HG02840 (cell line): Measurements from ENCODE around the gene ZGRF1.
"Not testable (repeated sequence)": the region's sequence is repeated elsewhere in the genome, so short reads cannot be mapped to it uniquely, and the experiment has no call there.

Experiments used
- ATAC-seq: cut with Tn5 transposase; IDR thresholded peaks from one replicate; pipeline ENCODE4 v1.9.1; 2021; ENCODE audit warnings: mild to moderate bottlenecking, moderate library complexity, moderate number of reproducible peaks; ENCODE audit not compliant: unreplicated experiment, low FRiP score

ZGRF1 gene

GRCh38 chr4:112517911-112518310 is 118.8 kb downstream of the ZGRF1 start:
- no peak for ATAC-seq

DNA sequence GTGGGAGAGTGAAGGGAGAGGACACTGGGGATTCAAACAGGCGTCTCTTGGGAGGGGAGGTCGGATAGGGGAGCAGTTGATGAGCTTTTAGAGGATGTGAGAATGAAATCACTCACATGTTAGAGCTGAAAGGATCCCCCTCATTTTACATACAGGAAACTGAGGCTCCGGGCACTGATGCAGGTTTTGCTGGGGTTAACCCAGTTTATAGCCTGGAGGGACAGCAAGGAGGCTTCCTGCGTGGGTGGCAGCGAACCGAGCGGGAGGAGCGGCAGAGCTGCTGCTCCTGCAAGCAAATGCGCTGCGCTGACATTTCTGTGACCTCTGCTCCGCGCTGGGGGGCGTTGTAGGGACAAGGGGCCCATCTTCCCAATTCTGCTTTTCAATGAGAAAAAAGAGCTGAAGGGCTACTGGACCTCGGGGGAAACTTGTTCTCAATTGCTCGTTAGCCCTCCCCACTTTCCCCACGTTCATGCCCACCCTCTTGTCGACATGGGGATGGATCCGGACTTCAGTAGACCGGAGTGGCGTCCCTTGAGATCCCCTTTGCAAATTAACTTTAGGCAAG is 119.6 kb downstream of the ZGRF1 start:
- peak; percentile 17 for ATAC-seq

GRCh38 chr4:112516471-112517066 is 120.1 kb downstream of the ZGRF1 start:
- ATAC-seq: peak; percentile 24

DNA sequence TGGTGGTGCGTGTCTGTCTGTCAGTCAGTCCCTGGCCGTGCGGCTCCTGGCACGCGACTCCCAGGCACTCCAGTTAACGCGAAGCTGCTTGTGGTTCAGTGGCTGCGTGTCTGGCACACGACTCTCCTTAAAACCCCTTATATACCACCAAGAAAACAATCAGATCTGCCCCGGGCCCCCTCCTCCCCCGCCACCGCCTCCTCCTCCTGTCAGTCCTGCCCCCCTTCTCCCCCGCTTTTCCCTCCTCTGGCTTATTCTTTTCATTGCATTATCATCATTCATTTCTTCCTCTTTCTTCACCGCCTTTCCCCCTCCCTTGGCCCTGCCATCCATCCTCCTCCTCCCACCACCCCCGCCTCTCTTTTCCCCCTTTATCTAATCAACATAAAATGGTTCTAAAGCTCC is 120.6 kb downstream of the ZGRF1 start, which contains the start of gene NEUROG2:
NEUROG2 (minus strand) TSS at position 115 of the 405 bp plus-strand sequence. CDS start 705 bp downstream, outside the sequence.
- ATAC-seq: no peak

DNA sequence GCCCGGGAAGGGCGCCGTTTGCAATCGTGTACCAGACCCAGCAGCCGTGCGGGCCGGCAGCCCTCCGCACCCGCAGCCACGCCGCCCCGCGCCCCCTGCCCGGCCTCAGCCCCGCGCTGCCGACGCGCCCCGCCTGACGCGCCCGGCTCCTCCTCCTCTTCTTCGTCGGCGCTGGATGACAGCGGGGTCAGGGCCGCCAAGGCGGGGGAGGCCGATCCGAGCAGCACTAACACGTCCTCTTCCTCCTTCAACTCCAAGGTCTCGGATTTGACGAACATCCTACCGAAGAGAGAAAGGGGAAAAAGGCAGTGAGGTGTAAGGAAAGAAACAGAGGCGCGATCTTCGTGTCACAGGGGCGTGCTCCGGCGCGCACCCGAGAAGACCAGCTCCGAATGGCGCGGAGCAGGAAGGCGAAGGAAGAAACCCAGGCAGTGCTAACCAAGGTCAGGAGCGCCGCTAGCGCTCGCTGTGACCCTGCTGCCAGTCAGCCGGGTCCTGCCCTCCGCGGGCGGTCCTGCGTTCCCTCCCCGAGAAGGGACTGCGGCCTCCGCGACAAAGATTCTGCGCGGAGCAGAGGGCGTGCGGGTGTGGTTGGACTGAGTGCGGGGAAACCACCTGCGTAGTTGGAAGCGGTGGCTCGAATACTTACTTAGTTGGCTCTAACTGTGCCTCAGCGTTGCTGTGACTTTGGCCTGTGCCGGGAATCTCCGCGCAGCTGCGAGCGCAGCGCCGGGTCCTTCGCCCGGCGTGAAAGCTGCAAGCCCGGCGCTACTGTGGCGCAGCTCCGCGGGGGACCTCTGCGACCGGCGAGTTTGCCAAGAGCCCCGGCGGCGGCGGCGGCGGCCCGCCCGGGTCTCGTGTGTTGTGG is 121.3 kb downstream of the ZGRF1 start:
- ATAC-seq: peak; percentile 38

- no peak for ATAC-seq
Measured at GRCh38 chr4:112514647-112515197, 122.0 kb downstream of the ZGRF1 start.

- ATAC-seq: no peak
Measured at GRCh38 chr4:112513971-112514646, 122.6 kb downstream of the ZGRF1 start.

DNA sequence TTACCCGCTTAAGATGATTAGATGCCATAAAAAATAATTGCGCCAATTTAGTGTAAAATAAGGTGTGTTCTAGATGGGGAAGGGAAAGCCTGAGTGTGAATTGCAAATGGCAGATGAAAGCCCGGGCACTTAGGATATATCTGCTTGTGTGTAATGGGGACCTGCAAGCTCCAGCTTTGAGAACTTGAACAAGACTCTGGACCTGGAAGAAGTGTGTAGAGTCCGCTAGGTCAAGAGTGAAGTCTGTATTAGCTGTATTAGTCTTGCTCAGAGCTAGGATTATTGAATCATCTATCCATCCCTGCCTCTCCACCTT is 124.9 kb downstream of the ZGRF1 start:
- no peak for ATAC-seq

DNA sequence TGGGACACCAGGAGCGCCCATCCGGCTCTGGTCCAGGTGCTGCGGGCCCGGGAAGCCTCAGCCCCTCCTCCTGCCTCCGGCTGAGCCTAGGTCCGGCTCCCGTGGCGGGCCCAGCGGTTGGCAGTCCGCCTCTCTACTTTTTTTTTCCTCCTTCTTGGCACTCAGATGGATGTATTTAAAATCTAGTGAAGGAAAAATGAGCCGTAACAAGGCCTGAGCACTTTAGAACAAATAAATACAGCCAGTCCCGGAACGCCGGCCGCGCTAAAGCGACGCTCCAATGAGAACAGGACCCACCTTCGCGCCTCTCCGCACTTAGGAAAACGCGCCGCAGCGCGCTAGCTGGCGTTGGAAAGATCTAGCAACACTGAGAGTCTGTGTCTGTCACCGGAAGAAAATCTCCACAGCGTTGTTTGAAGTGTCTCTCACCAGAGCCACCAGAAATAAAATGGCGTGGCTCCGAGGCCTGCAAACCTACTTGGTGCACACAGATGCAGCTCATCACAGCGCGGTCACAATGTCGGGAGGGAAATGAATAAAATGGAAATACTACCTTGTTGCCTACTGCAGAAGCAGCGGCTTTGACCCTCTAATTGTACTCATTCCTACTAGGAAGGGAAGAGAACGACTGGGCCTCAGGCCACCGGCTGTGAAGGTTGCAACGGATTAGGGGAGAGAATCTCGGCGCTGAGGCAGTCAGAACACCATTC is 125.5 kb downstream of the ZGRF1 start:
- no peak for ATAC-seq

- ATAC-seq: no peak
Measured at GRCh38 chr4:112510291-112511092, 126.2 kb downstream of the ZGRF1 start.

GRCh38 chr4:112509243-112510141 is 127.2 kb downstream of the ZGRF1 start:
- ATAC-seq: no peak

- no peak for ATAC-seq
Measured at GRCh38 chr4:112508356-112508755, 128.4 kb downstream of the ZGRF1 start.

GRCh38 chr4:112504807-112505206 is 131.9 kb downstream of the ZGRF1 start:
- ATAC-seq: no peak

DNA sequence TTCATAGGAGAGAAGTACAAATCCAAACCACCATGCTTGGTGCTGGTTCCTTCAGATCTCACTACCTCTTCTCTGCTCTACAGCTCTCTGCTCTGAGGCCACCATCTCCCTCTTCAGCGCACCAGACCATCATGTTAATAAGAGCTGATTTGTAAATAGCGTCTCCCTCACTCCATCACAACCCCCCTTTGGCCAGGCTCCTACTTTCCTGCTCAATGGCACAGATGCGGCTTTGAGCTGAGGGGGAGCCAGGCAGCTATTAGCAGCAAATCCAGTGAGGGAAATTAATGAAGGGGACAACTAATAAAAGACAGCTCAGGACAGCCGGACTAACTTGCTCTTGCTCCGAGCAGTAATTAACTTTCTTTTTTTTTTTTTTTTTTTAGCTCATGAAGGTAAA is 133.8 kb downstream of the ZGRF1 start:
- no peak for ATAC-seq

DNA sequence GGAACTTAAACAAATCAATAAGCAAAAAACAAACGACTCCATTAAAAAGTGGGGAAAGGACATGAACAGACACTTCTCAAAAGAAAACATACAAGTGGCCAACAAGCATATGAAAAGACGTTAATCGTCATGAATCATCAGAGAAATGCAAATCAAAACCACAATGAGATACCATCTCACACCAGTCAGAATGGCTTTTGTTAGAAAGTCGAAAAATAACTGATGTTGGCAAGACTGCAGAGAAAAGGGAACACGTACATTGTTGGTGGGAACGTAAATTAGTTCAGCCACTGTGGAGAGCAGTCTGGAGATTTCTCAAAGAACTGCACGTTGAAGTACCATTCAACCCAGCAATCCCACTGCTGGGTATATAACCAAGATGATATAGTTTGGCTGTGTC is 144.4 kb downstream of the ZGRF1 start:
- no peak for ATAC-seq

GRCh38 chr4:112490808-112491207 is 145.9 kb downstream of the ZGRF1 start:
- ATAC-seq: not testable (repeated sequence)
